ENCODE measurements around the gene SCLT1. TPM values are rescaled to one million over a fixed set of nuclear protein-coding genes. Genes with fewer than 3 reads are reported as not detected.

The SCLT1 gene
- total RNA-seq, 1 experiment from 2014 or later = 11.3 TPM

- no peak overlapping the region for H3K18ac ChIP-seq (ENCODE audit: insufficient read length, low read depth, low read length)
- no peak overlapping the region for H4K91ac ChIP-seq (ENCODE audit: insufficient read length, low read depth, low read length)
- peaks cover 7% of the 10 kb centered on the region for H3K23me2 ChIP-seq (ENCODE audit: insufficient read length, low read depth, low read length, poor library complexity, severe bottlenecking)
- no peak overlapping the region for H2BK5ac ChIP-seq (ENCODE audit: insufficient read length, low read length)
- H4K20me1 ChIP-seq (ENCODE audit: control insufficient read depth, insufficient read depth, insufficient read length) = no peaks in the 10 kb centered on the region
- H2AFZ ChIP-seq (ENCODE audit: low read length) = no peak overlapping the region
- H2BK15ac ChIP-seq (ENCODE audit: low read depth, low read length) = no peak overlapping the region
- H3K27me3 ChIP-seq (ENCODE audit: insufficient read depth, low read length) = no peaks in the 10 kb centered on the region
- DNase-seq = no peak
- Mint-ChIP-seq H3K36me3 (ENCODE audit: insufficient read depth in 1 of 3, low read depth in 3 of 3) (0 out of 7 replicates have a peak, but pooled peaks cover 0 to 1% (median 0%) of the 10 kb centered on the region in 3 experiments), H3K27me3 (ENCODE audit: low read depth) (no peaks in the 10 kb centered on the region), H3K4me1 (peaks cover 7% of the 10 kb centered on the region in 2 experiments), H3K4me3 (no peak overlapping the region), H3K27ac (no peak overlapping the region), H3K9me3 (no peaks in the 10 kb centered on the region)
- H3T11ph ChIP-seq (ENCODE audit: low read length) = no peak overlapping the region
- no peaks in the 10 kb centered on the region for H3K79me2 ChIP-seq (ENCODE audit: insufficient read depth, low read length)
- H3K9ac ChIP-seq (ENCODE audit: extremely low read depth, insufficient read length, low read length) = no peak overlapping the region
- no peak overlapping the region for H2BK120ac ChIP-seq (ENCODE audit: low read depth, low read length, poor library complexity, severe bottlenecking)
- no peak overlapping the region for H3K4ac ChIP-seq (ENCODE audit: low read depth, low read length)
- H3K9me3 ChIP-seq (ENCODE audit: control insufficient read depth, low read depth, low read length) = no peaks in the 10 kb centered on the region
- TF ChIP-seq CTCF (conservative IDR thresholded peaks at IDR 0.05) = no peak
- H3K23ac ChIP-seq (ENCODE audit: insufficient read length, low read depth, low read length) = no peak overlapping the region
- H4K8ac ChIP-seq (replicated peaks; ENCODE audit: insufficient read length, low read depth, low read length) = no peak overlapping the region
- no peak overlapping the region for H2BK20ac ChIP-seq (ENCODE audit: low read depth, low read length, poor library complexity, severe bottlenecking)
- H2BK12ac ChIP-seq (ENCODE audit: insufficient read length, low read depth, low read length) = no peak overlapping the region
- no peak overlapping the region for H3K27ac ChIP-seq (ENCODE audit: insufficient read length, low read depth, low read length)
- no CpG with 5 or more reads among the region's 3 CpGs for WGBS (ENCODE audit: extremely low coverage, insufficient read length, low lambda C conversion rate)
- H3K4me2 ChIP-seq (ENCODE audit: insufficient read depth, insufficient read length, low read length) = no peak overlapping the region
- H3K56ac ChIP-seq (ENCODE audit: insufficient read length, low read depth, low read length) = no peak overlapping the region
- H3K79me1 ChIP-seq (ENCODE audit: insufficient read depth, low read depth, low read length, poor library complexity, severe bottlenecking) = no peaks in the 10 kb centered on the region
- no peaks in the 10 kb centered on the region for H3K4me1 ChIP-seq (ENCODE audit: insufficient read depth, low read length)
- H3K14ac ChIP-seq (ENCODE audit: insufficient read depth, low read length) = no peak overlapping the region
- no peak overlapping the region for H4K5ac ChIP-seq (ENCODE audit: insufficient read length, low read depth, low read length)
- H2AK5ac ChIP-seq (ENCODE audit: insufficient read length, low read length) = no peak overlapping the region
Observed at GRCh38 chr4:129094347-129094746, 1.0 kb upstream of the SCLT1 start.
